HepG2 (cell line): ENCODE measurements around the gene NDRG3. TPM values are rescaled to one million over a fixed set of nuclear protein-coding genes. Genes with fewer than 3 reads are reported as not detected.
A peak's percentile ranks its signal among the peaks of the same experiment; 100 is the strongest.

Experiments used
- CENPX ChIP-seq: sonication (generic); formaldehyde crosslinking; IDR thresholded peaks from 2 replicates; pipeline ENCODE4 v1.9.0; 2021; ENCODE audit warnings: mild to moderate bottlenecking, missing genetic modification reagents, moderate library complexity
- EED ChIP-seq: sonication (generic); formaldehyde crosslinking; IDR thresholded peaks from 2 replicates; pipeline ENCODE4 v1.5.0; 2020; ENCODE audit warnings: mild to moderate bottlenecking, missing genetic modification reagents
- FOSL2 ChIP-seq: sonication (generic); formaldehyde crosslinking; IDR thresholded peaks from 2 replicates; pipeline ENCODE4 v1.4.0; 2020; ENCODE audit warnings: missing genetic modification reagents
- IRF9 ChIP-seq: sonication (generic); formaldehyde crosslinking; IDR thresholded peaks from 2 replicates; pipeline ENCODE4 v1.8.0; 2022; ENCODE audit warnings: missing genetic modification reagents, mild to moderate bottlenecking, borderline replicate concordance
- KMT2B ChIP-seq: IDR thresholded peaks from 2 replicates; pipeline ENCODE4 v1.6.1; 2016; ENCODE audit warnings: missing genetic modification reagents, missing compliant biosample characterization
- NFE2 ChIP-seq: sonication (generic); formaldehyde crosslinking; IDR thresholded peaks from 2 replicates; pipeline ENCODE4 v1.4.0; 2020; ENCODE audit warnings: missing genetic modification reagents
- PLSCR1 ChIP-seq: sonication (generic); formaldehyde crosslinking; IDR thresholded peaks from 2 replicates; pipeline ENCODE4 v1.5.0; 2020; ENCODE audit warnings: missing genetic modification reagents, mild to moderate bottlenecking, borderline replicate concordance
- TFDP1 ChIP-seq: IDR thresholded peaks from 2 replicates; pipeline ENCODE4 v1.6.1; 2016; ENCODE audit warnings: missing compliant biosample characterization, missing genetic modification reagents, borderline replicate concordance
- THAP11 ChIP-seq: IDR thresholded peaks from 2 replicates; pipeline ENCODE4 v1.6.1; 2016; ENCODE audit warnings: missing biosample characterization, missing genetic modification reagents
- ZBTB4 ChIP-seq: sonication (generic); formaldehyde crosslinking; IDR thresholded peaks from 2 replicates; pipeline ENCODE4 v1.4.0; 2020; ENCODE audit warnings: missing genetic modification reagents, mild to moderate bottlenecking, borderline replicate concordance
- ZBTB46 ChIP-seq: sonication (generic); formaldehyde crosslinking; IDR thresholded peaks from 2 replicates; pipeline ENCODE4 v1.4.0; 2020; ENCODE audit warnings: mild to moderate bottlenecking, missing genetic modification reagents, borderline replicate concordance
- ZNF34 ChIP-seq: sonication (generic); formaldehyde crosslinking; IDR thresholded peaks from 2 replicates; pipeline ENCODE4 v1.4.0; 2020; ENCODE audit warnings: mild to moderate bottlenecking, missing genetic modification reagents, borderline replicate concordance
- ZNF460 ChIP-seq: sonication (generic); formaldehyde crosslinking; IDR thresholded peaks from 2 replicates; pipeline ENCODE4 v1.5.1; 2020; ENCODE audit warnings: missing genetic modification reagents, mild to moderate bottlenecking, borderline replicate concordance
- ZNF468 ChIP-seq: sonication (generic); formaldehyde crosslinking; IDR thresholded peaks from 2 replicates; pipeline ENCODE4 v1.8.0; 2022; ENCODE audit warnings: mild to moderate bottlenecking, moderate library complexity, missing genetic modification reagents
- ZNF501 ChIP-seq: sonication (generic); formaldehyde crosslinking; IDR thresholded peaks from 2 replicates; pipeline ENCODE4 v1.5.1; 2020; ENCODE audit warnings: mild to moderate bottlenecking, moderate library complexity, missing genetic modification reagents
- ZNF709 ChIP-seq: sonication (generic); formaldehyde crosslinking; IDR thresholded peaks from 2 replicates; pipeline ENCODE4 v1.5.0; 2020; ENCODE audit warnings: mild to moderate bottlenecking, missing genetic modification reagents
- ZNF720 ChIP-seq: sonication (generic); formaldehyde crosslinking; IDR thresholded peaks from 2 replicates; pipeline ENCODE4 v1.4.0; 2020; ENCODE audit warnings: missing genetic modification reagents
- ZUFSP ChIP-seq: sonication (generic); formaldehyde crosslinking; IDR thresholded peaks from 2 replicates; pipeline ENCODE4 v1.9.0; 2021; ENCODE audit warnings: missing genetic modification reagents, mild to moderate bottlenecking, borderline replicate concordance
- polyA plus RNA-seq, 8 experiments: library from polyadenylated mRNA; depleted of rRNA in 3 of 8; stranded (reverse) in 7 of 8; unstranded in 1 of 8; fragments of >200 nt; fragmentation: Illumina TruSeq in 4 of 8; extraction: Trizol in 4 of 8; gene quantifications; 2 replicates each; pipeline versions ENCODE4 v1.2.1 to v1.2.3, GENCODE V29; 2011 to 2016; ENCODE audit warnings: low read depth in 4 of 8, missing spikeins in 1 of 8, mixed read lengths in 1 of 8; ENCODE audit not compliant: insufficient read depth in 1 of 8
- total RNA-seq, 5 experiments: library from RNA; depleted of rRNA; stranded (reverse); fragments of >200 nt; fragmentation: Illumina TruSeq; extraction: Trizol; gene quantifications; 2 replicates each; pipeline ENCODE4 v1.2.3, GENCODE V29; 2016; ENCODE audit warnings: low read depth in 1 of 5

The NDRG3 gene
- total and polyA plus RNA-seq, 2 of the 13 experiments (the other 11 are each of a cell fraction or from before 2014, with no cell fraction given): 36.0 to 40.5 TPM

GRCh38 chr20:36605399-36606157 lies 140.3 kb downstream of the NDRG3 start, which contains the start of gene RAB5IF (continued):
- TF ChIP-seq ZNF34 (peak; percentile 94; the same call in 1 of the 2 replicates), TFDP1 (CRISPR knock-in tag) (peak; percentile 97), IRF9 (CRISPR knock-in tag) (peak; percentile 95), ZBTB46 (no peak), THAP11 (CRISPR knock-in tag) (peak; percentile 98), PLSCR1 (CRISPR knock-in tag) (no peak), ZNF720 (0 out of 2 replicates have a peak, but pooled peaks have one; percentile 73), EED (CRISPR knock-in tag) (peak; percentile 91; the same call in 1 of the 2 replicates), ZUFSP (CRISPR knock-in tag) (no peak), ZNF468 (0 out of 2 replicates have a peak, but pooled peaks have one; percentile 58), ZBTB4 (CRISPR knock-in tag) (peak; percentile 97), FOSL2 (CRISPR knock-in tag) (peak; percentile 86), NFE2 (CRISPR knock-in tag) (no peak), ZNF709 (CRISPR knock-in tag) (peak; percentile 92; the same call in 1 of the 2 replicates), ZNF501 (CRISPR knock-in tag) (peak; percentile 99), KMT2B (CRISPR knock-in tag) (peak; percentile 98), ZNF460 (CRISPR knock-in tag) (peak; percentile 66; the same call in 1 of the 2 replicates), CENPX (CRISPR knock-in tag) (no peak)
